ENCODE measurements around the gene PPP4R3A.

GRCh38 chr14:91439345-91439744, 70.8 kb downstream of the PPP4R3A start:
- TF ChIP-seq ZNF274 (IDR thresholded peaks at IDR 0.05; ENCODE audit: low read depth, low read length) (no peak), SUZ12 (IDR thresholded peaks at IDR 0.05; ENCODE audit: extremely low read depth, insufficient read depth, insufficient read length) (no peak)

All from NT2/D1 (cell line).